K562 (cell line): ENCODE results near the gene ZNF582. TPM values are rescaled to one million over a fixed set of nuclear protein-coding genes. Genes with fewer than 3 reads are reported as not detected.
A peak's percentile ranks its signal among the peaks of the same experiment; 100 is the strongest.

Experiments
- ADNP ChIP-seq: fragments of 200-800 bp; sonication (Bioruptor generic); IDR thresholded peaks from 2 replicates; pipeline ENCODE4 v1.6.1; 2016; ENCODE audit warnings: missing genetic modification characterization, missing compliant biosample characterization
- CTBP1 ChIP-seq: fragments of 450-650 bp; IDR thresholded peaks from 2 replicates; pipeline ENCODE4 v1.6.1; 2016; ENCODE audit warnings: borderline replicate concordance
- ELF4 ChIP-seq: fragments of 450-650 bp; formaldehyde crosslinking; IDR thresholded peaks from 2 replicates; pipeline ENCODE4 v1.4.0; 2022; ENCODE audit warnings: missing genetic modification characterization
- FOXK1 ChIP-seq: sonication (generic); formaldehyde crosslinking; IDR thresholded peaks from 2 replicates; pipeline ENCODE4 v1.8.0; 2022; ENCODE audit warnings: missing genetic modification reagents, mild to moderate bottlenecking, borderline replicate concordance
- IRF1 ChIP-seq: sonication (generic); formaldehyde crosslinking; IDR thresholded peaks from 2 replicates; pipeline ENCODE4 v1.8.0; 2022; ENCODE audit warnings: missing genetic modification reagents, mild to moderate bottlenecking, borderline replicate concordance
- KAT2B ChIP-seq: IDR thresholded peaks from one replicate; pipeline ENCODE4 v1.6.1; 2012; ENCODE audit warnings: low read depth, mild to moderate bottlenecking, control low read depth, inconsistent platforms, low read length, moderate library complexity
- KLF1 ChIP-seq: fragments of 450-650 bp; IDR thresholded peaks from 2 replicates; pipeline ENCODE4 v1.6.1; 2016; ENCODE audit warnings: missing genetic modification characterization, missing compliant biosample characterization
- MIER1 ChIP-seq: fragments of 450-650 bp; IDR thresholded peaks from 2 replicates; pipeline ENCODE4 v1.6.1; 2016; ENCODE audit warnings: antibody characterized with exemption, mild to moderate bottlenecking, low read depth
- NR2C2 ChIP-seq, 2 experiments: fragments of 200-800 bp in 1 of 2; sonication (Bioruptor generic) in 1 of 2; sonication (generic) in 1 of 2; formaldehyde crosslinking in 1 of 2; IDR thresholded peaks; 2 replicates each; pipeline versions ENCODE4 v1.6.1 to v1.8.0; 2016 to 2022; ENCODE audit warnings: mild to moderate bottlenecking in 1 of 2, missing compliant biosample characterization in 1 of 2, missing genetic modification characterization in 1 of 2, missing genetic modification reagents in 1 of 2
- POLR2G ChIP-seq: fragments of 200-400 bp; formaldehyde crosslinking; IDR thresholded peaks from 2 replicates; pipeline ENCODE4 v1.6.1; 2017; ENCODE audit warnings: low read depth, mild to moderate bottlenecking, antibody characterized with exemption, low read length, moderate library complexity
- RBFOX2 ChIP-seq: fragments of 200-400 bp; formaldehyde crosslinking; IDR thresholded peaks from 2 replicates; pipeline ENCODE4 v1.6.1; 2017; ENCODE audit warnings: low read depth, mild to moderate bottlenecking, low read length, moderate library complexity
- SMAD1 ChIP-seq: fragments of 150-350 bp; IDR thresholded peaks from 2 replicates; pipeline ENCODE4 v1.6.1; 2014; ENCODE audit warnings: low read length, low read depth; ENCODE audit not compliant: partially characterized antibody
- SRSF7 ChIP-seq: fragments of 200-400 bp; formaldehyde crosslinking; optimal IDR thresholded peaks from 2 replicates; pipeline ENCODE3; 2017; ENCODE audit warnings: mild to moderate bottlenecking, low read depth, low read length
- TAF7 ChIP-seq: fragments of 450-650 bp; IDR thresholded peaks from 2 replicates; pipeline ENCODE4 v1.6.1; 2016; ENCODE audit warnings: missing genetic modification characterization, missing compliant biosample characterization
- TFAP4 ChIP-seq: sonication (generic); formaldehyde crosslinking; IDR thresholded peaks from 2 replicates; pipeline ENCODE4 v1.8.0; 2022; ENCODE audit warnings: missing genetic modification reagents, mild to moderate bottlenecking, moderate library complexity, borderline replicate concordance
- TOE1 ChIP-seq, 2 experiments: fragments of 450-650 bp in 1 of 2; sonication (generic) in 1 of 2; formaldehyde crosslinking in 1 of 2; IDR thresholded peaks; 2 replicates each; pipeline versions ENCODE4 v1.7.1 to v1.8.0; 2016 to 2022; ENCODE audit warnings: borderline replicate concordance in 2 of 2, mild to moderate bottlenecking in 2 of 2, antibody characterized with exemption in 1 of 2, inconsistent platforms in 1 of 2, low read depth in 1 of 2, missing genetic modification reagents in 1 of 2, moderate library complexity in 1 of 2
- ZFX ChIP-seq: sonication (generic); formaldehyde crosslinking; IDR thresholded peaks from 2 replicates; pipeline ENCODE4 v1.8.0; 2022; ENCODE audit warnings: mild to moderate bottlenecking, missing genetic modification reagents, moderate library complexity
- ZNF174 ChIP-seq: fragments of 250-450 bp; sonication (Bioruptor Pico); IDR thresholded peaks from 2 replicates; pipeline ENCODE4 v1.4.0; 2020; ENCODE audit warnings: mild to moderate bottlenecking
- ZNF212 ChIP-seq: fragments of 450-650 bp; formaldehyde crosslinking; IDR thresholded peaks from 2 replicates; pipeline ENCODE4 v1.4.0; 2020; ENCODE audit warnings: mild to moderate bottlenecking
- ZNF24 ChIP-seq: fragments of 450-650 bp; IDR thresholded peaks from 2 replicates; pipeline ENCODE4 v1.6.1; 2016
- ZNF277 ChIP-seq: fragments of 250-450 bp; sonication (Bioruptor Pico); IDR thresholded peaks from 2 replicates; pipeline ENCODE4 v1.8.0; 2022; ENCODE audit warnings: inconsistent platforms, mild to moderate bottlenecking, moderate library complexity, borderline replicate concordance
- ZNF436 ChIP-seq: fragments of 250-450, 450-650 bp; sonication (Bioruptor Pico); formaldehyde crosslinking; IDR thresholded peaks from 2 replicates; pipeline ENCODE4 v1.7.0; 2020; ENCODE audit warnings: mild to moderate bottlenecking
- polyA plus RNA-seq, 8 experiments: library from polyadenylated mRNA; depleted of rRNA in 4 of 8; stranded (reverse) in 5 of 8; unstranded in 3 of 8; fragments of >200 nt; fragmentation: Nextera tagmentation in 2 of 8; fragmentation: Illumina TruSeq in 1 of 8; extraction: Ambion mirVana in 2 of 8; extraction: Trizol in 1 of 8; gene quantifications; 2 replicates each; pipeline versions ENCODE4 v1.2.1 to v1.2.3, GENCODE V29; 2011 to 2014; ENCODE audit warnings: inconsistent platforms in 1 of 8, missing spikeins in 1 of 8
- total RNA-seq, 7 experiments: library from RNA; depleted of rRNA in 6 of 7; stranded (reverse); fragments of >200 nt in 6 of 7; fragmentation: Illumina TruSeq in 2 of 7; extraction: Trizol in 2 of 7; gene quantifications; 2 replicates each; pipeline versions ENCODE4 v1.2.1 to v1.2.3, GENCODE V29; 2011 to 2021; ENCODE audit warnings: low replicate concordance in 1 of 7

ZNF582 gene
- total and polyA plus RNA-seq, 9 of the 15 experiments (the other 6 are each of a cell fraction or from before 2014, with no cell fraction given), result 0.72 to 3.3 (median 1.6) TPM

- no peak for TF ChIP-seq ELF4
- peak; percentile 95 for TF ChIP-seq RBFOX2
- TF ChIP-seq ZNF24, result no peak
- TF ChIP-seq IRF1, result no peak
- TF ChIP-seq TOE1 (IDR thresholded peaks at IDR 0.05; ENCODE audit: borderline replicate concordance), result no peak
- no peak for TF ChIP-seq TOE1 (CRISPR knock-in tag; IDR thresholded peaks at IDR 0.05; ENCODE audit: borderline replicate concordance, low read depth)
- no peak for TF ChIP-seq NR2C2 (CRISPR knock-in tag; IDR thresholded peaks at IDR 0.05)
- peak; percentile 41; the same call in 1 of the 2 replicates for TF ChIP-seq NR2C2 (tag; IDR thresholded peaks at IDR 0.05)
- no peak; the same call in 1 of the 2 replicates for TF ChIP-seq CTBP1
- no peak for TF ChIP-seq ZNF277
- no peak for TF ChIP-seq SMAD1
- TF ChIP-seq MIER1, result no peak
- no peak; the same call in 1 of the 2 replicates for TF ChIP-seq KLF1
- TF ChIP-seq SRSF7, result no peak
- TF ChIP-seq ZNF436 (CRISPR knock-in tag), result no peak
- peak; percentile 49; the same call in 1 of the 2 replicates for TF ChIP-seq TFAP4 (CRISPR knock-in tag)
- TF ChIP-seq KAT2B, result no peak
- 0 out of 2 replicates have a peak, but pooled peaks have one; percentile 20 for TF ChIP-seq TAF7 (tag)
- no peak for TF ChIP-seq ZNF174 (CRISPR knock-in tag)
- peak; percentile 96 for TF ChIP-seq POLR2G
- peak; percentile 83; the same call in 1 of the 2 replicates for TF ChIP-seq FOXK1 (CRISPR knock-in tag)
- no peak for TF ChIP-seq ADNP (tag)
- peak; percentile 86 for TF ChIP-seq ZFX (CRISPR knock-in tag)
- no peak for TF ChIP-seq ZNF212 (CRISPR knock-in tag)
These were observed 25.3 kb downstream of the ZNF582 start (continued) for GRCh38 chr19:56367829-56368711.
